Hepatic stellate cell (primary cell): Measurements from ENCODE around the gene ADAM23.
A peak's percentile ranks its signal among the peaks of the same experiment; 100 is the strongest.
"Not testable (repeated sequence)": the region's sequence is repeated elsewhere in the genome, so short reads cannot be mapped to it uniquely, and the experiment has no call there.

Source experiments
- DNase-seq: peaks from one replicate; pipeline ENCODE4 v3.0.0; 2011; ENCODE audit warnings: low spot score

ADAM23 gene

GRCh38 chr2:206442833-206443734 is at the start of gene ADAM23:
Gene ADAM23 (plus strand): TSS chr2:206443532. CDS start chr2:206443867, 335 bp downstream.
- peak; percentile 70 for DNase-seq

GRCh38 chr2:206396211-206396610 is 47.1 kb upstream of the ADAM23 start:
- DNase-seq = no peak

DNA sequence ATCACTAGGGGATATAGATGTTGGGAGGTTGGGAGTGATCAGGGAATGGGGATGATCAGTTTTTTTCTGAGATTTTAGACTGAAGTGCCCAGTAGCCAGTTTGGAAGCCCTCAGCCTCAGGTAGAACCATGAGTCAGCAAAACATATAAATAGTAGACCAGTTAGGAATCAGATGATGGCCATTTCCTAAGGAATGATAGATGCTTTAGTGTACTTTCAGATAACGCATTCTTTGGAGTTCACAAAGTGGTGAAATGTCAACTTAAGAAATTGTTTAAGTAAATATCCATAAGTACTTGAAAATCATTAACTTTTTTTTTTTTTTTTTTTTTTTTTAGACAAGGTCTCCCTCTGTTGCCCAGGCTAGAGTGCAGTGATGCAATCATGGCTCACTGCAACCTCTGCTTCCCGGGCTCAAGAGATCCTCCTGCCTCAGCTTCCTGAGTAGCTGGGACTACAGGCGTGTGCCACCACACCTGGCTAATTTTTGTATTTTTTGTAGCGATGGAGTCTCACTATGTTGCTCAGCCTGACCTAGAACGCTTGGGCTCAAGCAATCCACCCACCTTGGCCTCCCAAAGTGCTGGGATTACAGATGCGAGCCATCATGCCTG is 40.3 kb upstream of the ADAM23 start:
- not testable (repeated sequence) for DNase-seq

DNA sequence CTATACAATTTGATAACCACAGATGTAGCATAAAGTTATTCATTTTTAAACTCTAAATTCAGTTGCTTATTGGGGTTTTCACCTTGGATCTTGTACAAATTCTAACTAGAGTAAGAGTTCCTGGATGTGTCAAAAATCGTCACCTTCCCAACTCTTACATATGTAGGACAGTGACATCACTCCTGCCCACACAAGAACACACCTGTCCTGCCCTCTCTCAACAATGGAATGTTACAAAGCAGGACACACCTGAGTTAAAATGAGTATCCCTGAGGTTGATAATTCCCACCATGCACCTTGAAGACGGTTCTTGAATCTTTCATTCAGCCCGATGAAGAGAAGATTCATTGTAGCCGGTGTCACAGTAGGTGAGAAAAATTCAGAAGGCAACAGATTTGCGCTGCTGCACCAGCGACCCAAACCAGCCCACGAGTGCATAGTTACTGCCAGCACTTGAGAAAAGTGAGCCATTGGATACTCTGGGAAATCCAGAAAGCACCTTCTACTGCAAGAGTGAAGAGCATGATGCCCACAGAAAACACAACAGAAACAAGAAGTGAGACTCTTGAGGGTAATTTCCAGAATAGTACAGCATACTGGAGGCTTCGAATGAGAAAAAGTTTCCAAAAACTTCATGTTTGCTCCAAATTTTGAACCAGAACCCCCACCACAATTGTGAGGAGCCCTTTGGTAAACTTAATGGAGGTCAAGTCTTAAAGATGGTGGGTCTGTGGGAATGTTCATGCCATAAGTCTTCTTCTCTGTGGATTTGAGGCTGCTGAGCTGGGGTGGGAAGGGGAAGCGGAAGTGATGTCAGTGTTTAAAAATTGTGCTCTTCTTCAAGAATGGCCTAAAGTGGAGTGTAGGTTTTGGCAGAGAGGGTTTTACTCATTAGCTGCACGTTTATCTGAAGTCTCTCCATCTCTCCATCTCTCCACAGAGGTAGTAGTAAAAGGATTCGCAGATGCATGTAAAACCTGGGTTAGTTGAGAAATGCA is 34.7 kb upstream of the ADAM23 start:
- no peak for DNase-seq

DNA sequence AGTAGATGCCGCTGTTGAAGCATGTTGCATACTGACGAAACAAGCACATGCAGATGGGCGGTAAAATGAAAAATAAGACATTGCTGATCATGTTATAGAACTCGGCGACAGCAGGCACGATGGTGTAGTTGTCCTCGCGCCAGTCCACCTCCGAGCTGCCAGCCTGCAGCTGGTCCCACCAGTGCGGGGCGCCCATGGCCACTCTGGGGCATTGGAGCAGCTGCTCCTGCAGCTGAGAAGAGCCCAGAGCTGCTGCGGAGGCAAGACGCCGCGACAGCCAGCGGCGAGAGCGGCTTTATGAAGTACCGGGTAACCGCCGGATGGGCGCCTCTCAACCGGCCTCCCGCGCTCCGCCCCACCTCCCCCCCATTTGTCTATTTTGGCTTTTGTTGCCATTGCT is 32.6 kb upstream of the ADAM23 start:
- DNase-seq = no peak

DNA sequence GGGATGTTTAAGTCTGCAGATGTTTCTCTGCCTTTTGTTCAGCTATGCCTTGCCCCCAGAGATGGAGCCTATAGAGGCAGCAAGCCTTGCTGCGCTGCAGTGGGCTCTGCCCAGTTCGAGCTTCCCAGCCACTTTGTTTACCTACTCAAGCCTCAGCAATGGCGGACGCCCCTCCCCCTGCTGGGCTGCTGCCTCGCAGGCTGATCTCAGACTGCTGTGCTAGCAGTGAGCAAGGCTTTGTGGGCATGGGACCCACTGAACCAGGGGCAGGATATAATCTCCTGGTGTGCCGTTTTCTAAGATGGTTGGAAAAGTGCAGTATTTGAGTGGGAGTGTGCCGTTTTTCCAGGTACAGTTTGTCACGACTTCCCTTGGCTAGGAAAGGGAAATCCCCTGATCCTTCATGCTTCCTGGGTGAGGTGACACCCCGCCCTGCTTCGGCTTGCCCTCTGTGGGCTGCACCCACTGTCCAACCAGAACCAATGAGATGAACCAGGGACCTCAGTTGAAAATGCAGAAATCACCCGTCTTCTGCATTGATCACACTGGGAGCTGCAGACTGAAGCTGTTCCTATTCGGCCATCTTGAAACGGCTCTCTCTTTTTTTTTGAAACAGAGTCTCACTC is 27.6 kb upstream of the ADAM23 start:
- DNase-seq = no peak

DNA sequence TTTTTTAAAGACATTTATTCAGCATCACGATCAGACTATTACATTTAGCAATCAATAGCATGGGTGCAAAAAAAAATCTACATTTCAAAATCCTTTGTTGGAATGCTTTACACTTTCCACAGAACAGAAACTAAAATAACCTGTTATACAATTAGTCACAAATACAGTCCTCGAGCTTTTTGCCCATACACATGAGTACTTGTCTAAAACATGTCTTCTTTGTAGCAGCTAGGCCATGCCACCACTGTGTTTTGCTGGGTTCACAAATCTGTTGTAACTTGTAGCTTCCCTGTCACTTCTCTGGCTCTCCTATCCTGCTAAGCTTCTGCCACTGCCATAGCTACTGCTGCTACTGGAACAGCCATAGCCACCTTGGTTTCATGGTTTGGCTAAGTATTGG is 24.4 kb upstream of the ADAM23 start:
- DNase-seq = no peak

- no peak for DNase-seq
These were observed 22.6 kb upstream of the ADAM23 start for GRCh38 chr2:206420721-206421120.

GRCh38 chr2:206422493-206422892 is 20.8 kb upstream of the ADAM23 start:
- DNase-seq = no peak

GRCh38 chr2:206423147-206423546 is 20.2 kb upstream of the ADAM23 start:
- DNase-seq = no peak

DNA sequence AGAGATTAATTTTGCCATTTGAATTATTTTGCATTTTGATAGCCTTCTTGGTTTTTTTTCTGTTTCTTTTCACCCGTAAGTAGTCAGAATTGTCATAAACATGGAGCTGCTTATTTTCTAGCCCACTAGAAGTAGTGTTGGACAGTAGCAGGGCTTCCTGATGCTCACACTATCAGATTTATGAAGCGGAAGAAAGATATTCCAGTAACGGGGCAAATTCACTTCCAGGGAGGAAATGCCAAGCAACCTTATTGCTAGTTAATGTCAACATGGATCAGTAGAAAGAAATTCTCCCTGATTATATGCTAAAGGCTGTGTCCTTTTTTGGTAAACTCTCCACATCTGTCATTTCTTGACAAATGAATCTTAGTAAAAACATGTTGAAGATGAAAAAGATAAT is 19.2 kb upstream of the ADAM23 start:
- no peak for DNase-seq

DNA sequence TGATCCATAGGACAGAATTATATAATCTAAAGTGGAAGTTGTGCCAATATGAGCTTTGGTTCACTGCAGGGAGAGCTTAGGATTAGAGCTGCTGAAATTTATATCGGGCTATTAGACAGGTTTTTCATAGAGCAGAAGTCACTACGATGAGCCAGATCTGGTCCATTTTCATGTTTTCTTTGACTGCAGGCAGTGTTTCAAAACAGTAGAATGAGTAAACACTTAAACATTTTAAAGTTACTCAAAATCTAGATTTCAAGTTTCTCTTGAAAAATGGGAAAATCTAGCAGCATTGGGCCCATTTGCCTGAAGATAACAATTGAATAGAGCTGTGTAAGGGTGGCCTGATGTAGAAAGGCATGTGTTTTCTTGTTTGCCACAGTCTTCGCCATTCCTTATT is 14.5 kb upstream of the ADAM23 start:
- DNase-seq = no peak

DNA sequence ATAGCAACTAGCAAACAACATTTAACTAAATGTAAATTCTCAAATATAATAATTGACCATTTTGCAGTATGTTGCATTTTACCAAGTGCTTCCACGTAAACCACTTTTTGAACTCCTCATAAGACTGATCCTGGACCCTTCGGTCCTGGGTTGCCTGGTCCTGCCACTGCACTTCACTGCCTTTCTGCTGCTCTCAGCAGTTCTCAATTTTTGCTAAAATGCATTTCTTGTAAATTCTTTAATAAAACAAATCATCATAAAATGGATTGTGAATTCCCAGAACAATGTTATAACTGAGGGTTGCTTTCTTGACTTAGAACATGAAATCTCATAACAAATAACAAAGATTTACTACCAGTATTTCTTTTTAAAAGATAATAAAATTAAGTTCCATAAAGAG is 12.9 kb upstream of the ADAM23 start:
- no peak for DNase-seq

- no peak for DNase-seq
These were observed 11.9 kb upstream of the ADAM23 start for GRCh38 chr2:206431439-206431838.

GRCh38 chr2:206432193-206433082 is 10.9 kb upstream of the ADAM23 start:
- no peak for DNase-seq

DNA sequence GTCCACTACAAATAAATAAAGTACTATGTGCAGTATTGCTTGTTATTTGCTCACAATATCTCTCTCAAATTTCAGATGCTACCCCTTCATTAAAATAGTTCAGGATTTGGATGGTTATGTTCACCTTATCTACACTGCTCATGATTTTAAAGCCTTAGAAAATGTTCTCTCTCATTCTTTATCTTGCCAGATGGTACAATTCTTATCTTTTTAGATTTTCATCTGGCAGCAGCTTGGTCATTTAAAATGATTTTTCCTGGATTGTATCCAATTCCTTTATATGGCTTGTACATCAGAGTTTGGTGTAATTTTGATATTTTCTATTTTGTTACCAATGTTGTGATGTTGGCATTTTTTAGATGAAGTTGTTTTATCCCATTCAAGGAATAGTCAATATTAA is 10.1 kb upstream of the ADAM23 start:
- DNase-seq = no peak

GRCh38 chr2:206433686-206434085 is 9.6 kb upstream of the ADAM23 start:
- DNase-seq = no peak

GRCh38 chr2:206435742-206436141 is 7.6 kb upstream of the ADAM23 start:
- no peak for DNase-seq

DNA sequence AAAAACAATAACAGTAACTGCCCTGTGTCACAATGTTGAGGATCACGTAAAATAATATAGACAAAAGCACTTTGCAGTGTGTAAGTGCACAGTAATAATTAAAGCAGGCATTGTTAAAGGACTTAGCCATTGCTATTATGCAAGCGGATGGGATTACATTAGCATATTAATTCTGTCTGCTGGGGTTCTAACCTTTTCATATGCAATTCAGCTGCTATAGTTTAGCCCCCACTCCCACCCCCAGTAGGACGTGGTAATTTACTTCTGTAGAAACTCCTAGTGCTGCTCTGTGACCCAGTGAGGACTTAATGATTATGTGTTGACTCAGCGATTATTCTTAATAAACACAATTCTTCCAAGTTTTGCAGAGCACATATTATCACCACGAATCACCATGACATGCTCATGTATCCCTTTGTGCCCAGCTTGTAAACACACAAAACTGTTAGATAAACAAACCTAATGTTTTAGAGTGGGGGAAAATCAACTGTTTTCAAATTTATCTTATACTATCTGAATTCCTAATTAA is 5.1 kb upstream of the ADAM23 start:
- no peak for DNase-seq

DNA sequence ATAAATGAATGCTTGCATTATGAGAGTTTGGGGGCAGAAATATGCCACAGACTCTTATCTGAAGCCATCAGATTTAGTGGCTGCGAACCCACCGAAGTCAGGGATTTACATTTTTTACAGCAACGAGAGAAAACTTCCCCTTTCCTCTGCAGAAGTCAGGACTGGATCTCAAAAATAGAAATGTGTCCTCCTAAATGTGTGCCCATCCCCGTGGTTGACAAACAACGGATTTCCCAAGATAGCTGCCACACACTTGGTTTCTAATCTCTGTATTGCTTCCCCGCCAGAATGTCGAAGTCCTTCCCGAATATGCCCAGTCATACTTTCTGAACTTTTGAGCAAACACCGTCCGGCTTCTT is 879 bp upstream of the ADAM23 start:
- peak; percentile 11 for DNase-seq
